Activated T-cell treated with anti-CD3 and anti-CD28 coated beads, Interleukin-2, amount 50 U/mL, for 24 hours (primary cell): ENCODE measurements around the gene DUOXA2.

Source experiments
- DNase-seq: peaks from one replicate; pipeline ENCODE4 v3.0.0-alpha.2; 2020
- H3K27ac Mint-ChIP-seq: 2 replicates; pipeline ENCODE4 v1.8.0; 2020; ENCODE audit warnings: mild to moderate bottlenecking, mixed read lengths
- H3K27me3 Mint-ChIP-seq: 2 replicates; pipeline ENCODE4 v1.8.0; 2020; ENCODE audit warnings: mixed read lengths
- H3K36me3 Mint-ChIP-seq: 2 replicates; pipeline ENCODE4 v1.8.0; 2020; ENCODE audit warnings: low read depth, mixed read lengths
- H3K4me1 Mint-ChIP-seq: 2 replicates; pipeline ENCODE4 v1.8.0; 2020; ENCODE audit warnings: low read depth, mixed read lengths
- H3K4me3 Mint-ChIP-seq: 2 replicates; pipeline ENCODE4 v1.8.0; 2020; ENCODE audit warnings: mild to moderate bottlenecking, moderate library complexity, mixed read lengths
- H3K9me3 Mint-ChIP-seq: 2 replicates; pipeline ENCODE4 v1.8.0; 2020; ENCODE audit warnings: mixed read lengths

Gene DUOXA2

DNA sequence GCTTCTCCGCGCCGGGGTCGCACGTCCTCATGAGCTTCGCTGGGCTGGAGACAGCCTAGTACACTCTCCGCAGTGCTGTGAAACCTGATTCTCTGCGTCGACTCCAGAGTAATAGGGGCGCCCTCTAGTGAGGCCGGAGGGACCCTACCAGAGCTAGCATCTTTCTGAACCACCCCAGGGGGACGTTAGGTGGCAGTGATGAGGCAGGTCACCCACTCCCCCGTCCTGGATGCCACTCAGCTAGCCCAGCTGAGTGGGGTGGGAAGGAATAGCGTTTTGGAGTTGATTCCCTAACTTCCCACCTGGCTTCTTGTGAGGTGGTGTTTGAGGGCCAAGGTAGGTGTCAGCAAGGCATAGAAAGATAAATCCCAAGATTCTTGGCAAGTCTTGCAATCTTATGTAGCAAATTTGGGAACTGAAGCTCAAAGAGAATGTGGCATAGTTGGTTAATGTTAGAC, 4.0 kb downstream of the DUOXA2 start:
- DNase-seq, result peak; percentile 86
- no peak overlapping the region for H3K27ac Mint-ChIP-seq

DNA sequence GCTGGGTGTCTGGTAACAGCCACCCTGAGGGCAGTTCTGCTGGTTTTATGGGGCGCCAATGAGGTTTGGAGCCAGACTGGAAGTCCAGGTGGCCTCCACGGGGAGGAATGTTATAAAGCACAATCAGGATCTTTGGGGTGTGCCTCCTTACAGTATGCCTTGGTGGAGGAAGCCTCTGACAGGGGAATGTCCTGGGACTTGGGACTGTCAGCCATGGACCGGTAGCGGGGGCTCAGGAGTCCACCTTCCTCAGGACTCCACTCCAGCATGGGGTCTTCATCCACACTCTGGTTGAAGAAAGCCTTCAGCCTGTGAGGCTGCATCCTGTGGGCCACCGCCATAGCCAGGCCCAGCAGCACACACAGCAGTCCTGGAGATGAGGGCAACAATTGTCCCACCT, 4.9 kb downstream of the DUOXA2 start:
- peaks cover 23% of the 10 kb centered on the region for H3K4me1 Mint-ChIP-seq
- H3K36me3 Mint-ChIP-seq, result no peaks in the 10 kb centered on the region
- peaks cover 72% of the 10 kb centered on the region for H3K27me3 Mint-ChIP-seq
- DNase-seq, result no peak
- H3K4me3 Mint-ChIP-seq, result no peak overlapping the region
- no peaks in the 10 kb centered on the region for H3K9me3 Mint-ChIP-seq
- H3K27ac Mint-ChIP-seq, result no peak overlapping the region

More for the DNA sequence above, 4.0 kb downstream of the DUOXA2 start:
- Mint-ChIP-seq H3K9me3 (no peaks in the 10 kb centered on the region), H3K36me3 (no peaks in the 10 kb centered on the region), H3K4me1 (peaks cover 31% of the 10 kb centered on the region), H3K4me3 (peak overlapping the region; percentile 50), H3K27me3 (peaks cover 80% of the 10 kb centered on the region)

- Mint-ChIP-seq H3K4me1 (peaks cover 16% of the 10 kb centered on the region), H3K9me3 (no peaks in the 10 kb centered on the region), H3K4me3 (no peak overlapping the region), H3K27ac (no peak overlapping the region), H3K36me3 (no peaks in the 10 kb centered on the region), H3K27me3 (peaks cover 66% of the 10 kb centered on the region)
- no peak for DNase-seq
These were observed 6.2 kb downstream of the DUOXA2 start for GRCh38 chr15:45120081-45120972.

- Mint-ChIP-seq H3K27me3 (peaks cover 66% of the 10 kb centered on the region), H3K36me3 (no peaks in the 10 kb centered on the region), H3K27ac (no peak overlapping the region), H3K9me3 (no peaks in the 10 kb centered on the region), H3K4me1 (peaks cover 16% of the 10 kb centered on the region), H3K4me3 (no peak overlapping the region)
- DNase-seq, result no peak
These were observed 6.9 kb downstream of the DUOXA2 start for GRCh38 chr15:45121020-45121419.

GRCh38 chr15:45121706-45122417, 7.7 kb downstream of the DUOXA2 start:
- Mint-ChIP-seq H3K4me1 (peaks cover 10% of the 10 kb centered on the region), H3K27ac (no peak overlapping the region), H3K27me3 (peaks cover 62% of the 10 kb centered on the region), H3K36me3 (no peaks in the 10 kb centered on the region), H3K9me3 (no peaks in the 10 kb centered on the region), H3K4me3 (no peak overlapping the region)
- no peak for DNase-seq

- Mint-ChIP-seq H3K9me3 (no peaks in the 10 kb centered on the region), H3K4me3 (no peak overlapping the region), H3K27ac (no peak overlapping the region), H3K4me1 (peaks cover 3% of the 10 kb centered on the region), H3K36me3 (no peaks in the 10 kb centered on the region), H3K27me3 (peaks cover 58% of the 10 kb centered on the region)
- no peak for DNase-seq
These were observed 8.6 kb downstream of the DUOXA2 start for GRCh38 chr15:45122719-45123118.

GRCh38 chr15:45123397-45123796, 9.3 kb downstream of the DUOXA2 start:
- Mint-ChIP-seq H3K4me3 (no peak overlapping the region), H3K9me3 (no peaks in the 10 kb centered on the region), H3K4me1 (peaks cover under 1% of the 10 kb centered on the region), H3K27me3 (peaks cover 58% of the 10 kb centered on the region), H3K36me3 (no peaks in the 10 kb centered on the region), H3K27ac (no peak overlapping the region)
- no peak for DNase-seq

- Mint-ChIP-seq H3K27ac (no peak overlapping the region), H3K9me3 (no peaks in the 10 kb centered on the region), H3K4me1 (peaks cover 8% of the 10 kb centered on the region), H3K27me3 (peaks cover 67% of the 10 kb centered on the region), H3K4me3 (no peak overlapping the region), H3K36me3 (no peaks in the 10 kb centered on the region)
- DNase-seq, result no peak
These were observed 12.5 kb downstream of the DUOXA2 start for GRCh38 chr15:45126535-45127158.

DNA sequence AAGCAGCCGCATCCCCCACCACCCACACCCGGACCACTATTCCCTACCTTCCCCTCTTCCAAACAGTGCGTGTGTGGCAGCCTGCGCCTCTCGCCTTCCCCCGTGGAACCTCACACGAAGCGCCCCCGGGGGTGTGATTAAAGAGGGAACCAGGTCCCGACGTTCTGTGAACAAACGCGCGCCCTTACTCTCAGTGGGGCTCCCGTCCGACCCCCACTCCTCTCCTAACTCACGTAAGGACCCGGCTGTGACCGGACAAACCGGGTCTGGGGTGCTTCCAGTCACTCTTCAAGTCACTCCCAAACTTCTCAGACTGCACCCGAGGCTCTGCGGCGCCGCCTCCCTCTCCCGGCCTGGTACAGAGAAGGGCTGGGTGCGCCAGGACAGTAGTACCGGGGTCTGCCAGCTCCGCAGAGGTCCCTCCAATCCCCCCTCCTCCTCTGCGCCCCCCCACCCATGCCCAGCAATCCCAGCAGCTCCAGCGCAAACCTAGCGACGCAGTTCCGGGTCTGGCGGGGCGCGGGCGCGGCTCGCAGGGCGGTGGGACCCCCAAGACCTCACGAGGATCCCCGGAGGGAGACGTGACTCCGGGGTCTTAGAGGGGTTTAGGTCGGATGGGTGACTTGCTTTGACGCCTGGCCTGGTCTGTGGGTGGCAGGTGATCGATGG, 15.0 kb downstream of the DUOXA2 start:
- Mint-ChIP-seq H3K36me3 (no peaks in the 10 kb centered on the region), H3K27me3 (peaks cover 78% of the 10 kb centered on the region), H3K4me1 (peaks cover 8% of the 10 kb centered on the region), H3K4me3 (no peak overlapping the region), H3K27ac (no peak overlapping the region), H3K9me3 (no peaks in the 10 kb centered on the region)
- no peak for DNase-seq

GRCh38 chr15:45129651-45130129, 15.6 kb downstream of the DUOXA2 start, which contains the start of the genes DUOX1 and DUOXA1:
Gene DUOX1, plus strand, starts transcription at chr15:45129994. Its CDS starts 1,973 bp downstream, at chr15:45131967.
Gene DUOXA1, minus strand, starts transcription at chr15:45129879. Its CDS starts 6,865 bp downstream, at chr15:45123014.
- peaks cover 83% of the 10 kb centered on the region for H3K27me3 Mint-ChIP-seq
- H3K4me3 Mint-ChIP-seq, result no peak within 1 kb of the TSS
- H3K36me3 Mint-ChIP-seq, result no peaks in the 10 kb centered on the region
- no peak within 1 kb of the TSS for H3K27ac Mint-ChIP-seq
- peak; percentile 53 for DNase-seq
- no peaks in the 10 kb centered on the region for H3K9me3 Mint-ChIP-seq
- H3K4me1 Mint-ChIP-seq, result peaks cover 10% of the 10 kb centered on the region

DNA sequence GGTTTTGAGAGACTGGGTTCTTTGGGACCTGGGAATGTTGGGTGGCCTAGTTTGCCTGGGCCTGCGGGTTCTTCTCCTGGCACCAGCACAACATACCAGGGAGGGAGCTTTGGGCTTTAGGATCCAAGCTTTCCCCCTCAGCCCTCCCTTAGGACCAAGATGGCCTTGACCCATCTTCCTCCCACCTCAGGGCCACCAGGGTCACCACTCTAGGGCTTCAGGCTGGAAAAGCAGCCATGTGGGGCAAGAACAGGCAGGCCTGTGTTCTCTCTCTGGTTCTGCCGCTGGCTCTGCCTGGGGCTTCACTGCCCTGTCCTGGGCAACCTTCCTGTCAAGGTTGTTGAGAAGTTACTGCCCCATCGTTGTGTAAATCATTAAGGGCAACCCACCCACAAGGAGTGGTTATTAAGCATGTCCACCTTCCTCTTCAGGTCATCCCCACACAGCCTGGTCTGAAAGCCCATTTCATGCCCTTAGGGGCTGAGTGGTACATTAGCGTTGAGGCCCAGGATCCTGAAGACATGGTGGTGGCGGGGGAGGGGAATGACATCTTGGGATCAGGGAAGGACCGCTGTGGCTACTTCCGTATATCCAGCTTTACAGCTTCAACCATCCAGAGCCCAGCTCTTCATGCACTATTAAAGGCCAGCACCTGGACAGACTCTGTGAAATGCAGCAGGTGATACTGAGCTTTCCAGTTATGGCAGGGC, 16.3 kb downstream of the DUOXA2 start:
- H3K9me3 Mint-ChIP-seq, result no peaks in the 10 kb centered on the region
- peaks cover 80% of the 10 kb centered on the region for H3K27me3 Mint-ChIP-seq
- H3K4me1 Mint-ChIP-seq, result peaks cover 13% of the 10 kb centered on the region
- H3K4me3 Mint-ChIP-seq, result no peak overlapping the region
- no peaks in the 10 kb centered on the region for H3K36me3 Mint-ChIP-seq
- no peak for DNase-seq
- H3K27ac Mint-ChIP-seq, result no peak overlapping the region

DNA sequence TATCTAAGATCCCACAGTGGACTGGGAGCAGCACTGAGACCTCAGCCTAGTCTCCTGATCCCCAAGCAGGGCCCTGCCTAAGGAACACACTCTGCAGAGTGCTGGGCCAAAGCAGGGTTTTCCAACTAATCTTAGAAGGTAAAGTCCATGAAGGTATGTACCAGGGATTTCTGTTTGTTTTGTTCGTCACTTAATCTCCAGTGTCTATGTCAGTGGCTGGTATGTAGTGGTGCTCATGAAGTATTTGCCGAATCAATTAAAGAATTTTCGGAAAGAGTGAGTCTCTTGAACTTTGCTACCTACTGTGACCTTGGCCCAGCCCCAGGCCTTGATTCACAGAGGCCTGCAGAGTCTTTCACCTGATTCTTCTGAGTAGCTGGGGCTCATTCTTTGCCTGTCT, 17.4 kb downstream of the DUOXA2 start:
- Mint-ChIP-seq H3K9me3 (no peaks in the 10 kb centered on the region), H3K27ac (no peak overlapping the region), H3K27me3 (peaks cover 75% of the 10 kb centered on the region), H3K4me3 (no peak overlapping the region), H3K36me3 (no peaks in the 10 kb centered on the region), H3K4me1 (peaks cover 19% of the 10 kb centered on the region)
- DNase-seq, result no peak

DNA sequence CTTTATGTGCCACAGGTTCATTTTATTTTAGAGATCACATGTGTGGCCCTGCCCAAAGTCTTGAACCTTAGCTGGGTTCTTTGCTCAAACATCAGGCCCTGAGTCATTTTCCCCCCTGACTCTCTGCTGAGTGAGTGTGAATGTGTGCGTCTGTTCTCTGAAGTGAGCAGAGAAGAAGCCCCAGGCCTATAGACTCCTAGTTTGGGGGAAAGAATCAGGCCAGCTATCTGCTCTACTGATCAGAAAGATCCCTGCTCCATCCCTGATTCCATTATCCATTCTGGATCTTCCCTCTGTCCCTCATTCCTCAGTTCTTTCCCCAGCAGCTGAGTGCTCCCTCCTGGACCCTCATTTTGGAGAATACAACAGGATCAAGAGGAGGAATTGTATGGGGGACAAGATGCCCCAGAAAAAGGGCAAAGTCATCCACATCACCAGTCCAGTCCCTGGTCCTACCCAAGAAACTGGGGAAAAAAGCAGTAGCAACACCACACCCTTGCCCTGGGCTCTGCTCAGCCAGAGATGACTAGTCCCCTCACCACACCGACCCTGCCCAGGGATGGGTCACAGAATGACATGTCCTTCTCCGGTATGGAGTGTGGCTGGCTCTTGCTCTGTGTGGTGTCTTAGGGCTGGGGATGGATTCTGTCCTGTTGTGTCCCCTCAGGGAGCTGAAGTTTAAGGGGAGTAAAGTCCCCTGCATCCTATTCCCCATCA, 18.9 kb downstream of the DUOXA2 start:
- no peaks in the 10 kb centered on the region for H3K36me3 Mint-ChIP-seq
- peaks cover 19% of the 10 kb centered on the region for H3K4me1 Mint-ChIP-seq
- no peaks in the 10 kb centered on the region for H3K9me3 Mint-ChIP-seq
- H3K27me3 Mint-ChIP-seq, result peaks cover 72% of the 10 kb centered on the region
- H3K4me3 Mint-ChIP-seq, result no peak overlapping the region
- no peak overlapping the region for H3K27ac Mint-ChIP-seq
- no peak for DNase-seq
